H1 (cell line): Measurements from ENCODE around the gene POLR3K. TPM values are rescaled to one million over a fixed set of nuclear protein-coding genes. Genes with fewer than 3 reads are reported as not detected.

Experiments
- CTCF ChIA-PET: fragments of 300-600 bp; sonication (Branson Sonifier 250); formaldehyde crosslinking; loops from one replicate; lab custom pipeline; 2021; ENCODE audit not compliant: partially characterized antibody; lab: Charles Lee
- POLR2A ChIA-PET: fragments of 300-600 bp; sonication (Branson Sonifier 250); formaldehyde crosslinking; loops from one replicate; lab custom pipeline; 2021; ENCODE audit warnings: inconsistent platforms; ENCODE audit not compliant: partially characterized antibody; lab: Charles Lee
- DNase-seq, 2 experiments: peaks; one replicate each; pipeline versions ENCODE4 v3.0.0 to v3.0.0-alpha.2; 2010 to 2022; ENCODE audit warnings: low spot score in 2 of 2, low read depth in 1 of 2, mixed read lengths in 1 of 2
- FAIRE-seq: peaks from 2 replicates; lab custom pipeline; 2011; peaks lifted over from hg19 to GRCh38; lab: Jason Lieb, UNC
- H2AFZ ChIP-seq: 2 replicates; pipeline ENCODE4 v1.8.1; 2012; ENCODE audit warnings: low read length, inconsistent platforms
- H2AK5ac ChIP-seq: 2 replicates; pipeline ENCODE4 v1.6.1; 2013; ENCODE audit warnings: low read depth, low read length
- H2BK120ac ChIP-seq: replicated peaks from 2 replicates; pipeline ENCODE3; 2013; ENCODE audit warnings: low read depth, low read length, inconsistent platforms
- H2BK12ac ChIP-seq: 2 replicates; pipeline ENCODE4 v1.6.1; 2013; ENCODE audit warnings: low read depth, low read length
- H2BK15ac ChIP-seq: 2 replicates; pipeline ENCODE4 v1.6.1; 2013; ENCODE audit warnings: low read length
- H2BK20ac ChIP-seq: 2 replicates; pipeline ENCODE4 v1.6.1; 2013; ENCODE audit warnings: low read length
- H2BK5ac ChIP-seq: 2 replicates; pipeline ENCODE4 v1.6.1; 2013; ENCODE audit warnings: low read depth, low read length
- H3K14ac ChIP-seq: 2 replicates; pipeline ENCODE4 v1.6.1; 2013; ENCODE audit warnings: inconsistent platforms; ENCODE audit not compliant: insufficient read length
- H3K18ac ChIP-seq: 2 replicates; pipeline ENCODE4 v1.6.1; 2013; ENCODE audit warnings: low read length; ENCODE audit errors: extremely low read depth
- H3K23ac ChIP-seq: 2 replicates; pipeline ENCODE4 v1.6.1; 2013; ENCODE audit warnings: inconsistent platforms; ENCODE audit not compliant: insufficient read length
- H3K23me2 ChIP-seq: 2 replicates; pipeline ENCODE4 v1.6.1; 2013; ENCODE audit warnings: low read depth, low read length
- H3K27ac ChIP-seq: 2 replicates; pipeline ENCODE4 v1.6.1; 2011; ENCODE audit warnings: low read depth, low read length, inconsistent platforms
- H3K27me3 ChIP-seq, 4 experiments: replicated peaks in 1 of 4; 1 replicate in 1 of 4; 2 replicates in 3 of 4; pipeline versions ENCODE4 v1.6.1 to v1.8.1; 2011 to 2013; ENCODE audit warnings: low read length in 3 of 4, mild to moderate bottlenecking in 3 of 4, inconsistent platforms in 2 of 4, mixed read lengths in 2 of 4, moderate library complexity in 1 of 4; ENCODE audit not compliant: control insufficient read depth in 3 of 4, insufficient read depth in 3 of 4; ENCODE audit errors: extremely low read depth in 1 of 4
- H3K36me3 ChIP-seq, 4 experiments: 2 replicates each; pipeline versions ENCODE4 v1.6.1 to v1.8.1; 2011 to 2013; ENCODE audit warnings: mild to moderate bottlenecking in 4 of 4, low read length in 3 of 4, moderate library complexity in 2 of 4, control low read depth in 1 of 4, inconsistent platforms in 1 of 4; ENCODE audit not compliant: insufficient read depth in 4 of 4, control insufficient read depth in 2 of 4
- H3K4ac ChIP-seq: replicated peaks from 2 replicates; pipeline ENCODE3; 2013; ENCODE audit warnings: low read length, low read depth, mixed read lengths, inconsistent platforms; ENCODE audit not compliant: insufficient read length
- H3K4me1 ChIP-seq, 4 experiments: replicated peaks in 1 of 4; 1 replicate in 1 of 4; 2 replicates in 3 of 4; pipeline versions ENCODE4 v1.6.1 to v1.8.1; 2011 to 2013; ENCODE audit warnings: low read length in 3 of 4, inconsistent platforms in 2 of 4, mixed read lengths in 1 of 4; ENCODE audit not compliant: insufficient read depth in 4 of 4, control insufficient read depth in 3 of 4
- H3K4me2 ChIP-seq, 2 experiments: 2 replicates each; pipeline versions ENCODE4 v1.6.1 to v1.8.1; 2011 to 2013; ENCODE audit warnings: low read depth in 2 of 2, low read length in 2 of 2, control low read depth in 1 of 2, inconsistent platforms in 1 of 2, mild to moderate bottlenecking in 1 of 2; ENCODE audit not compliant: insufficient read depth in 1 of 2
- H3K4me3 ChIP-seq, 4 experiments: fragments of 200-600, 300-600 bp in 1 of 4; sonication (generic), shearing (Covaris generic), sonication (Bioruptor Twin) in 1 of 4; 2 replicates each; pipeline versions ENCODE4 v1.5.1 to v1.8.1; 2011 to 2016; ENCODE audit warnings: low read length in 4 of 4, low read depth in 3 of 4, control low read depth in 2 of 4, inconsistent platforms in 2 of 4, mild to moderate bottlenecking in 2 of 4, mixed read lengths in 1 of 4, moderate library complexity in 1 of 4; ENCODE audit not compliant: insufficient read depth in 2 of 4; ENCODE audit errors: extremely low read depth in 1 of 4
- H3K56ac ChIP-seq: replicated peaks from 2 replicates; pipeline ENCODE3; 2013; ENCODE audit warnings: low read depth, mild to moderate bottlenecking, mixed read lengths, low read length, inconsistent platforms; ENCODE audit not compliant: insufficient read length
- H3K79me1 ChIP-seq: 2 replicates; pipeline ENCODE4 v1.6.1; 2013; ENCODE audit warnings: low read depth, low read length, control low read depth
- H3K79me2 ChIP-seq, 2 experiments: 2 replicates each; pipeline versions ENCODE4 v1.6.1 to v1.8.1; 2012 to 2013; ENCODE audit warnings: low read length in 2 of 2, mild to moderate bottlenecking in 2 of 2, inconsistent platforms in 1 of 2; ENCODE audit not compliant: insufficient read depth in 2 of 2, control insufficient read depth in 1 of 2
- H3K9ac ChIP-seq, 4 experiments: replicated peaks in 1 of 4; 1 replicate in 1 of 4; 2 replicates in 3 of 4; pipeline versions ENCODE4 v1.6.1 to v1.8.1; 2011 to 2013; ENCODE audit warnings: low read depth in 3 of 4, low read length in 3 of 4, control low read depth in 2 of 4, mild to moderate bottlenecking in 2 of 4, moderate library complexity in 2 of 4, inconsistent platforms in 1 of 4; ENCODE audit errors: extremely low read depth in 1 of 4
- H3K9me3 ChIP-seq, 2 experiments: 2 replicates each; pipeline versions ENCODE4 v1.6.1 to v1.8.1; 2012 to 2013; ENCODE audit warnings: mild to moderate bottlenecking in 2 of 2, moderate library complexity in 2 of 2, control low read depth in 1 of 2, inconsistent platforms in 1 of 2, low read depth in 1 of 2, low read length in 1 of 2, mixed read lengths in 1 of 2; ENCODE audit not compliant: insufficient read depth in 2 of 2
- H4K20me1 ChIP-seq, 2 experiments: replicated peaks in 1 of 2; 2 replicates each; pipeline versions ENCODE3 to v1.8.1; 2011 to 2013; ENCODE audit warnings: inconsistent platforms in 2 of 2, low read length in 2 of 2, mild to moderate bottlenecking in 1 of 2; ENCODE audit not compliant: insufficient read depth in 2 of 2, control insufficient read depth in 1 of 2
- H4K5ac ChIP-seq: 2 replicates; pipeline ENCODE4 v1.6.1; 2013; ENCODE audit warnings: low read length, low read depth, mixed read lengths, inconsistent platforms; ENCODE audit not compliant: insufficient read length
- H4K8ac ChIP-seq: 2 replicates; pipeline ENCODE4 v1.8.0; 2013; ENCODE audit warnings: mild to moderate bottlenecking, moderate library complexity, low read length, inconsistent platforms; ENCODE audit not compliant: insufficient read depth; ENCODE audit errors: extremely low read depth
- H4K91ac ChIP-seq: replicated peaks from 2 replicates; pipeline ENCODE3; 2013; ENCODE audit warnings: low read length, mixed read lengths, inconsistent platforms; ENCODE audit not compliant: insufficient read length
- BCL11A ChIP-seq, 2 experiments: IDR thresholded peaks; one replicate each; pipeline ENCODE4 v1.6.1; 2011; ENCODE audit warnings: low read depth in 2 of 2, low read length in 2 of 2, mild to moderate bottlenecking in 2 of 2
- CHD1 ChIP-seq: IDR thresholded peaks from 2 replicates; pipeline ENCODE4 v1.6.1; 2012; ENCODE audit warnings: low read depth, low read length, improper control_type of control experiment
- CHD2 ChIP-seq: IDR thresholded peaks from 2 replicates; pipeline ENCODE4 v1.6.1; 2012; ENCODE audit warnings: low read length, improper control_type of control experiment
- KDM1A ChIP-seq: fragments of 200-600, 300-600 bp; sonication (generic); IDR thresholded peaks from 2 replicates; pipeline ENCODE4 v1.7.1; 2016; ENCODE audit warnings: mild to moderate bottlenecking, low read length, borderline replicate concordance
- MAFK ChIP-seq: IDR thresholded peaks from 2 replicates; pipeline ENCODE4 v1.6.1; 2012; ENCODE audit warnings: low read depth, mild to moderate bottlenecking, improper control_type of control experiment, low read length
- RFX5 ChIP-seq: IDR thresholded peaks from 2 replicates; pipeline ENCODE4 v1.6.1; 2011; ENCODE audit warnings: low read depth, low read length, improper control_type of control experiment, borderline replicate concordance
- USF2 ChIP-seq: IDR thresholded peaks from 2 replicates; pipeline ENCODE4 v1.6.1; 2011; ENCODE audit warnings: low read length, improper control_type of control experiment
- WGBS, 2 experiments: shearing (Covaris generic) in 1 of 2; methylation state at CpG; one replicate each; pipeline versions ENCODE4 v1.1.6 to v1.1.7; 2013 to 2015; ENCODE audit warnings: low lambda C conversion rate in 2 of 2, mixed read lengths in 2 of 2, inconsistent platforms in 1 of 2, low coverage in 1 of 2, missing lambda C conversion rate in 1 of 2; ENCODE audit not compliant: insufficient replicate concordance in 2 of 2, insufficient coverage in 1 of 2, insufficient read length in 1 of 2; ENCODE audit errors: extremely low coverage in 1 of 2, missing lambda C conversion rate in 1 of 2; 5-methylcytosine and 5-hydroxymethylcytosine counted together
- polyA plus RNA-seq, 7 experiments: library from polyadenylated mRNA; depleted of rRNA in 3 of 7; stranded (reverse) in 5 of 7; unstranded in 2 of 7; fragments of >200 nt in 5 of 7; fragments of 200-250 nt in 2 of 7; gene quantifications; 1 replicate in 5 of 7; 2 replicates in 1 of 7; 4 replicates in 1 of 7; pipeline versions ENCODE4 v1.2.1 to v1.2.3, GENCODE V29; 2011 to 2013; ENCODE audit warnings: missing spikeins in 2 of 7, mixed read lengths in 2 of 7
- total RNA-seq: library from RNA; stranded (reverse); fragmentation: NEBNext Ultra II Directional; extraction: Animal tissue kit (Norgen Biotek cat#: 25700); gene quantifications from 2 replicates; pipeline ENCODE4 v1.2.1, GENCODE V29; 2021

The POLR3K gene
- total and polyA plus RNA-seq, 2 of the 8 experiments (the other 6 are each of a cell fraction or from before 2014, with no cell fraction given) = 45.4 to 80.5 TPM

GRCh38 chr16:54237-54581, 801 bp upstream of the POLR3K start:
- CTCF ChIA-PET = interaction anchor here (1.5 to 1.8 kb wide), 2 partner anchors 42 to 50 kb away, joined by 3 to 6 read pairs; no protein-coding TSS in a partner anchor
- Histone ChIP-seq H4K8ac (peak overlapping the region; percentile 11; the same call in 1 of the 2 replicates), H3K4me3 (peak overlapping the region; percentile 69 to 95 (median 79)), H2BK20ac (no peak overlapping the region), H2BK12ac (no peak overlapping the region), H3K27ac (no peak overlapping the region), H3K36me3 (peaks cover 16 to 53% (median 33%) of the 10 kb centered on the region in 4 experiments; a peak in 7 of 8 replicates), H3K56ac (no peak overlapping the region), H3K4me2 (peak overlapping the region; percentile 61 to 65), H4K91ac (no peak overlapping the region), H2BK120ac (no peak overlapping the region), H2AFZ (no peak overlapping the region), H3K79me2 (peaks cover 3 to 29% of the 10 kb centered on the region in 2 experiments; a peak in 2 of 4 replicates), H3K79me1 (peaks cover 3% of the 10 kb centered on the region), H3K23me2 (peaks cover 5% of the 10 kb centered on the region; the same call in 1 of the 2 replicates)
- DNase-seq = no peak
- POLR2A ChIA-PET = interaction anchor here (1.1 to 2.7 kb wide), 7 partner anchors 9 to 87 kb away, joined by 3 to 11 read pairs (median 6); partner anchors contain the start of gene RHBDF1
- TF ChIP-seq CHD2 = no peak
- no peak for TF ChIP-seq CHD1
- TF ChIP-seq MAFK = no peak
- no peak for TF ChIP-seq BCL11A (IDR thresholded peaks at IDR 0.05; ENCODE audit: low read depth in 2 of 2, low read length in 2 of 2)
- TF ChIP-seq USF2 = no peak
- TF ChIP-seq KDM1A = peak; percentile 77; the same call in 1 of the 2 replicates
- TF ChIP-seq RFX5 = no peak
- TF ChIP-seq, all 59 proteins: peak for 1
- Histone ChIP-seq H4K20me1 (peaks cover 2 to 9% of the 10 kb centered on the region in 2 experiments), H3K4ac (no peak overlapping the region), H2AK5ac (no peak overlapping the region), H2BK15ac (no peak overlapping the region), H3K23ac (no peak overlapping the region), H3K9ac (peak overlapping the region; percentile 36 to 63 (median 58); a peak in 5 of 7 replicates), H3K9me3 (no peaks in the 10 kb centered on the region), H3K4me1 (no peaks in the 10 kb centered on the region), H2BK5ac (no peak overlapping the region), H3K27me3 (no peaks in the 10 kb centered on the region), H4K5ac (peak overlapping the region; percentile 85), H3K14ac (no peak overlapping the region), H3K18ac (no peak overlapping the region)
- WGBS, 2 experiments = 84% methylated on average over 12 of the region's 12 CpGs; no CpG with 5 or more reads in 1 of the 2 experiments
- FAIRE-seq = no peak
